GM18517 (cell line): ENCODE results near the gene SNAP23.
A peak's percentile ranks its signal among the peaks of the same experiment; 100 is the strongest.

Experiments
- ATAC-seq: cut with Tn5 transposase; IDR thresholded peaks from one replicate; pipeline ENCODE4 v1.9.1; 2021; ENCODE audit warnings: mild to moderate bottlenecking, moderate library complexity; ENCODE audit not compliant: unreplicated experiment

The SNAP23 gene

GRCh38 chr15:42495361-42496212 lies at the start of gene SNAP23:
TSS of gene SNAP23 (plus strand) at chr15:42495634. CDS start at chr15:42511847, 16,213 bp downstream.
- peak; percentile 63 for ATAC-seq

- no peak for ATAC-seq
Measured at GRCh38 chr15:42447599-42447998, 47.8 kb upstream of the SNAP23 start.

- ATAC-seq, result no peak
Measured at GRCh38 chr15:42448281-42448680, 47.2 kb upstream of the SNAP23 start.

- ATAC-seq, result no peak
Measured at GRCh38 chr15:42449770-42450424, 45.5 kb upstream of the SNAP23 start.

GRCh38 chr15:42450425-42450790 lies 45.0 kb upstream of the SNAP23 start:
- ATAC-seq, result no peak

GRCh38 chr15:42453826-42454225 lies 41.6 kb upstream of the SNAP23 start:
- no peak for ATAC-seq

GRCh38 chr15:42456531-42456930 lies 38.9 kb upstream of the SNAP23 start:
- ATAC-seq, result no peak

GRCh38 chr15:42456971-42457370 lies 38.5 kb upstream of the SNAP23 start:
- no peak for ATAC-seq

- peak; percentile 76 for ATAC-seq
Measured at GRCh38 chr15:42457445-42458442, 37.7 kb upstream of the SNAP23 start.

- no peak for ATAC-seq
Measured at GRCh38 chr15:42461261-42461660, 34.2 kb upstream of the SNAP23 start.

GRCh38 chr15:42465520-42466259 lies 29.7 kb upstream of the SNAP23 start:
- ATAC-seq, result no peak

GRCh38 chr15:42471002-42471401 lies 24.4 kb upstream of the SNAP23 start:
- no peak for ATAC-seq

- ATAC-seq, result no peak
Measured at GRCh38 chr15:42474827-42475226, 20.6 kb upstream of the SNAP23 start.

- no peak for ATAC-seq
Measured at GRCh38 chr15:42482701-42483100, 12.7 kb upstream of the SNAP23 start.

GRCh38 chr15:42483677-42484076 lies 11.8 kb upstream of the SNAP23 start:
- ATAC-seq, result no peak

- no peak for ATAC-seq
Measured at GRCh38 chr15:42490291-42490670, 5.2 kb upstream of the SNAP23 start.

- peak; percentile 53 for ATAC-seq
Measured at GRCh38 chr15:42490671-42491538, 4.5 kb upstream of the SNAP23 start, which contains the start of gene ZNF106. TSS of gene ZNF106 (minus strand) at chr15:42491141. CDS start at chr15:42472289, 18,852 bp downstream.

- no peak for ATAC-seq
Measured at GRCh38 chr15:42491539-42492225, 3.8 kb upstream of the SNAP23 start.

- no peak for ATAC-seq
Measured at GRCh38 chr15:42493679-42494078, 1.8 kb upstream of the SNAP23 start.
